GM23338 (cell line): Measurements from ENCODE around the gene GATM. TPM values are rescaled to one million over a fixed set of nuclear protein-coding genes. Genes with fewer than 3 reads are reported as not detected.

ENCODE experiments used
- ATAC-seq: fragments of 200-7000 bp; cut with Tn5 transposase; 3 replicates; pipeline ENCODE4 v1.9.1; 2020
- DNase-seq: peaks from one replicate; pipeline ENCODE4 v3.0.0-alpha.2; 2015; ENCODE audit warnings: low spot score
- H2AFZ ChIP-seq: fragments of 200-600 bp; sonication (generic); 2 replicates; pipeline ENCODE4 v1.8.0; 2016; ENCODE audit warnings: antibody characterized with exemption, mild to moderate bottlenecking, moderate library complexity
- H3F3A ChIP-seq: fragments of 200-600 bp; sonication (generic); replicated peaks from 2 replicates; pipeline ENCODE4 v1.8.0; 2017; ENCODE audit warnings: antibody characterized with exemption, mixed run types, low read depth
- H3K27ac ChIP-seq: fragments of 200-600 bp; sonication (generic); 2 replicates; pipeline ENCODE4 v1.6.1; 2016; ENCODE audit warnings: low read depth
- H3K27me3 ChIP-seq: fragments of 200-600 bp; sonication (generic); 2 replicates; pipeline ENCODE4 v1.8.0; 2016; ENCODE audit warnings: mild to moderate bottlenecking, mixed run types, moderate library complexity; ENCODE audit not compliant: insufficient read depth
- H3K36me3 ChIP-seq: fragments of 200-600 bp; sonication (generic); 2 replicates; pipeline ENCODE4 v1.8.0; 2016; ENCODE audit warnings: mild to moderate bottlenecking; ENCODE audit not compliant: insufficient read depth
- H3K4me1 ChIP-seq: fragments of 200-600 bp; sonication (generic); 2 replicates; pipeline ENCODE4 v1.8.0; 2016; ENCODE audit warnings: mild to moderate bottlenecking, moderate library complexity; ENCODE audit not compliant: insufficient read depth
- H3K4me2 ChIP-seq: fragments of 200-600 bp; sonication (generic); 2 replicates; pipeline ENCODE4 v1.7.1; 2017; ENCODE audit warnings: mixed run types
- H3K4me3 ChIP-seq: fragments of 200-600 bp; sonication (generic); 2 replicates; pipeline ENCODE4 v1.6.1; 2016; ENCODE audit warnings: mixed run types
- H3K79me2 ChIP-seq: fragments of 200-600 bp; sonication (generic); replicated peaks from 2 replicates; pipeline ENCODE4 v1.8.0; 2017; ENCODE audit warnings: mild to moderate bottlenecking; ENCODE audit not compliant: insufficient read depth
- H3K9me2 ChIP-seq: fragments of 200-600 bp; sonication (generic); 2 replicates; pipeline ENCODE4 v1.8.0; 2017; ENCODE audit not compliant: insufficient read depth
- H4K20me1 ChIP-seq: fragments of 200-600 bp; sonication (generic); replicated peaks from 2 replicates; pipeline ENCODE4 v1.8.0; 2017; ENCODE audit warnings: mild to moderate bottlenecking; ENCODE audit not compliant: insufficient read depth
- H3K27ac Mint-ChIP-seq: 2 replicates; pipeline ENCODE4 v1.8.0; 2020; ENCODE audit warnings: inconsistent platforms, mild to moderate bottlenecking, moderate library complexity, mixed read lengths
- H3K27me3 Mint-ChIP-seq: 3 replicates; pipeline ENCODE4 v1.8.0; 2022; ENCODE audit warnings: low read depth, mild to moderate bottlenecking, moderate library complexity, mixed read lengths, inconsistent platforms; ENCODE audit not compliant: insufficient read depth, poor library complexity
- H3K36me3 Mint-ChIP-seq: 3 replicates; pipeline ENCODE4 v1.8.0; 2021; ENCODE audit warnings: low read depth, mild to moderate bottlenecking, inconsistent platforms, moderate library complexity, mixed read lengths
- H3K4me1 Mint-ChIP-seq: 3 replicates; pipeline ENCODE4 v1.8.0; 2020; ENCODE audit warnings: mild to moderate bottlenecking, inconsistent platforms, mixed read lengths
- H3K4me3 Mint-ChIP-seq: 3 replicates; pipeline ENCODE4 v1.8.0; 2021; ENCODE audit warnings: moderate library complexity, mild to moderate bottlenecking, inconsistent platforms, mixed read lengths
- H3K9me3 Mint-ChIP-seq: 3 replicates; pipeline ENCODE4 v1.8.0; 2020; ENCODE audit warnings: moderate library complexity, mild to moderate bottlenecking, inconsistent platforms, mixed read lengths
- CREB1 ChIP-seq: fragments of 250-450 bp; sonication (Bioruptor Pico); IDR thresholded peaks from 2 replicates; pipeline ENCODE4 v1.5.0; 2020; ENCODE audit warnings: low read depth, mild to moderate bottlenecking, moderate library complexity
- POLR2AphosphoS5 ChIP-seq: IDR thresholded peaks from 2 replicates; pipeline ENCODE4 v1.6.1; 2016; ENCODE audit warnings: antibody characterized with exemption, low read depth
- polyA plus RNA-seq: library from polyadenylated mRNA; unstranded; fragments of >200 nt; fragmentation: Nextera tagmentation; extraction: Ambion mirVana; gene quantifications from 2 replicates; pipeline ENCODE4 v1.2.1, GENCODE V29; 2016
- total RNA-seq: library from RNA; depleted of rRNA; stranded (reverse); fragments of >200 nt; shearing (Covaris generic); gene quantifications from 2 replicates; pipeline ENCODE4 v1.2.3, GENCODE V29; 2014
- TF ChIP-seq, protein P1 (sequence below): fragments of 250-450 bp; sonication (Bioruptor Pico); IDR thresholded peaks from 2 replicates; pipeline ENCODE4 v1.5.0; 2020; ENCODE audit warnings: mild to moderate bottlenecking, moderate library complexity
- TF ChIP-seq, protein P2 (sequence below), 2 experiments: fragments of 200-600 bp in 1 of 2; sonication (generic) in 1 of 2; conservative IDR thresholded peaks; 2 replicates each; pipeline versions ENCODE4 v1.5.1 to v1.6.1; 2016 to 2017; ENCODE audit warnings: antibody characterized with exemption in 2 of 2, low read depth in 2 of 2, mild to moderate bottlenecking in 2 of 2, moderate library complexity in 1 of 2
- TF ChIP-seq, protein P3 (sequence below): IDR thresholded peaks from 2 replicates; pipeline ENCODE4 v1.6.1; 2016; ENCODE audit warnings: antibody characterized with exemption

GATM gene
- total and polyA plus RNA-seq, 2 experiments from 2014 or later = 8.5 to 17.5 TPM

- TF ChIP-seq, protein P1, sequence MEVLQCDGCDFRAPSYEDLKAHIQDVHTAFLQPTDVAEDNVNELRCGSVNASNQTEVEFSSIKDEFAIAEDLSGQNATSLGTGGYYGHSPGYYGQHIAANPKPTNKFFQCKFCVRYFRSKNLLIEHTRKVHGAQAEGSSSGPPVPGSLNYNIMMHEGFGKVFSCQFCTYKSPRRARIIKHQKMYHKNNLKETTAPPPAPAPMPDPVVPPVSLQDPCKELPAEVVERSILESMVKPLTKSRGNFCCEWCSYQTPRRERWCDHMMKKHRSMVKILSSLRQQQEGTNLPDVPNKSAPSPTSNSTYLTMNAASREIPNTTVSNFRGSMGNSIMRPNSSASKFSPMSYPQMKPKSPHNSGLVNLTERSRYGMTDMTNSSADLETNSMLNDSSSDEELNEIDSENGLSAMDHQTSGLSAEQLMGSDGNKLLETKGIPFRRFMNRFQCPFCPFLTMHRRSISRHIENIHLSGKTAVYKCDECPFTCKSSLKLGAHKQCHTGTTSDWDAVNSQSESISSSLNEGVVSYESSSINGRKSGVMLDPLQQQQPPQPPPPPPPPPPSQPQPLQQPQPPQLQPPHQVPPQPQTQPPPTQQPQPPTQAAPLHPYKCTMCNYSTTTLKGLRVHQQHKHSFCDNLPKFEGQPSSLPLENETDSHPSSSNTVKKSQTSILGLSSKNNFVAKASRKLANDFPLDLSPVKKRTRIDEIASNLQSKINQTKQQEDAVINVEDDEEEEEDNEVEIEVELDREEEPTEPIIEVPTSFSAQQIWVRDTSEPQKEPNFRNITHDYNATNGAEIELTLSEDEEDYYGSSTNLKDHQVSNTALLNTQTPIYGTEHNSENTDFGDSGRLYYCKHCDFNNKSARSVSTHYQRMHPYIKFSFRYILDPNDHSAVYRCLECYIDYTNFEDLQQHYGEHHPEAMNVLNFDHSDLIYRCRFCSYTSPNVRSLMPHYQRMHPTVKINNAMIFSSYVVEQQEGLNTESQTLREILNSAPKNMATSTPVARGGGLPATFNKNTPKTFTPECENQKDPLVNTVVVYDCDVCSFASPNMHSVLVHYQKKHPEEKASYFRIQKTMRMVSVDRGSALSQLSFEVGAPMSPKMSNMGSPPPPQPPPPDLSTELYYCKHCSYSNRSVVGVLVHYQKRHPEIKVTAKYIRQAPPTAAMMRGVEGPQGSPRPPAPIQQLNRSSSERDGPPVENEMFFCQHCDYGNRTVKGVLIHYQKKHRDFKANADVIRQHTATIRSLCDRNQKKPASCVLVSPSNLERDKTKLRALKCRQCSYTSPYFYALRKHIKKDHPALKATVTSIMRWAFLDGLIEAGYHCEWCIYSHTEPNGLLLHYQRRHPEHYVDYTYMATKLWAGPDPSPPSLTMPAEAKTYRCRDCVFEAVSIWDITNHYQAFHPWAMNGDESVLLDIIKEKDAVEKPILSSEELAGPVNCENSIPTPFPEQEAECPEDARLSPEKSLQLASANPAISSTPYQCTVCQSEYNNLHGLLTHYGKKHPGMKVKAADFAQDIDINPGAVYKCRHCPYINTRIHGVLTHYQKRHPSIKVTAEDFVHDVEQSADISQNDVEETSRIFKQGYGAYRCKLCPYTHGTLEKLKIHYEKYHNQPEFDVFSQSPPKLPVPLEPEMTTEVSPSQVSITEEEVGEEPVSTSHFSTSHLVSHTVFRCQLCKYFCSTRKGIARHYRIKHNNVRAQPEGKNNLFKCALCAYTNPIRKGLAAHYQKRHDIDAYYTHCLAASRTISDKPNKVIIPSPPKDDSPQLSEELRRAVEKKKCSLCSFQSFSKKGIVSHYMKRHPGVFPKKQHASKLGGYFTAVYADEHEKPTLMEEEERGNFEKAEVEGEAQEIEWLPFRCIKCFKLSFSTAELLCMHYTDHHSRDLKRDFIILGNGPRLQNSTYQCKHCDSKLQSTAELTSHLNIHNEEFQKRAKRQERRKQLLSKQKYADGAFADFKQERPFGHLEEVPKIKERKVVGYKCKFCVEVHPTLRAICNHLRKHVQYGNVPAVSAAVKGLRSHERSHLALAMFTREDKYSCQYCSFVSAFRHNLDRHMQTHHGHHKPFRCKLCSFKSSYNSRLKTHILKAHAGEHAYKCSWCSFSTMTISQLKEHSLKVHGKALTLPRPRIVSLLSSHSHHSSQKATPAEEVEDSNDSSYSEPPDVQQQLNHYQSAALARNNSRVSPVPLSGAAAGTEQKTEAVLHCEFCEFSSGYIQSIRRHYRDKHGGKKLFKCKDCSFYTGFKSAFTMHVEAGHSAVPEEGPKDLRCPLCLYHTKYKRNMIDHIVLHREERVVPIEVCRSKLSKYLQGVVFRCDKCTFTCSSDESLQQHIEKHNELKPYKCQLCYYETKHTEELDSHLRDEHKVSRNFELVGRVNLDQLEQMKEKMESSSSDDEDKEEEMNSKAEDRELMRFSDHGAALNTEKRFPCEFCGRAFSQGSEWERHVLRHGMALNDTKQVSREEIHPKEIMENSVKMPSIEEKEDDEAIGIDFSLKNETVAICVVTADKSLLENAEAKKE (CRISPR knock-in tag) = no peak
- TF ChIP-seq, protein P2, sequence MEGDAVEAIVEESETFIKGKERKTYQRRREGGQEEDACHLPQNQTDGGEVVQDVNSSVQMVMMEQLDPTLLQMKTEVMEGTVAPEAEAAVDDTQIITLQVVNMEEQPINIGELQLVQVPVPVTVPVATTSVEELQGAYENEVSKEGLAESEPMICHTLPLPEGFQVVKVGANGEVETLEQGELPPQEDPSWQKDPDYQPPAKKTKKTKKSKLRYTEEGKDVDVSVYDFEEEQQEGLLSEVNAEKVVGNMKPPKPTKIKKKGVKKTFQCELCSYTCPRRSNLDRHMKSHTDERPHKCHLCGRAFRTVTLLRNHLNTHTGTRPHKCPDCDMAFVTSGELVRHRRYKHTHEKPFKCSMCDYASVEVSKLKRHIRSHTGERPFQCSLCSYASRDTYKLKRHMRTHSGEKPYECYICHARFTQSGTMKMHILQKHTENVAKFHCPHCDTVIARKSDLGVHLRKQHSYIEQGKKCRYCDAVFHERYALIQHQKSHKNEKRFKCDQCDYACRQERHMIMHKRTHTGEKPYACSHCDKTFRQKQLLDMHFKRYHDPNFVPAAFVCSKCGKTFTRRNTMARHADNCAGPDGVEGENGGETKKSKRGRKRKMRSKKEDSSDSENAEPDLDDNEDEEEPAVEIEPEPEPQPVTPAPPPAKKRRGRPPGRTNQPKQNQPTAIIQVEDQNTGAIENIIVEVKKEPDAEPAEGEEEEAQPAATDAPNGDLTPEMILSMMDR (conservative IDR thresholded peaks at IDR 0.05; ENCODE audit: low read depth in 2 of 2) = no peak
These were observed 28.7 kb downstream of the GATM start (continued) for GRCh38 chr15:45349623-45350022.

DNA sequence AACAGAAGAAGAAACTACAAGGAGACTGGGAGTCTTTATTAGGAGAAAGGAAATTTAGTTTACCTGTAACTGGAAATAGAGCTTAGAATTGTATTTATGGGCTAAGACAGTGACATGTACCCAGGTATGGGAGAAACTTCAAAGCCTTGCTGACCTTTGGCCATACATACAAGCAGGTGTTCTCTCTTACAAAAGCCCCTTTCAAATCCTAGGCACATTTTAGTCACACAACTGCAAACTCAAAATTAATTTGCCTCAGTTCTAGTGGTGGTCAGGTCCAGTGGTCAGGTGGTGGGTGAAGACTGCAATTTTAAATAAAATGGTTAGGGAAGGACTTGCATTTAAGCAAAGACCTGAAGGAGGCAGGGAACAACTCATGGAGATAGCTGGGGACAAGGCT, 30.4 kb downstream of the GATM start:
- no peaks in the 10 kb centered on the region for H3K36me3 ChIP-seq
- Mint-ChIP-seq H3K36me3 (no peaks in the 10 kb centered on the region), H3K9me3 (no peaks in the 10 kb centered on the region), H3K27ac (no peak overlapping the region), H3K4me1 (no peaks in the 10 kb centered on the region), H3K27me3 (no peaks in the 10 kb centered on the region), H3K4me3 (no peak overlapping the region)
- H3F3A ChIP-seq = no peaks in the 10 kb centered on the region
- TF ChIP-seq CREB1 (CRISPR knock-in tag) (no peak), POLR2AphosphoS5 (no peak)
- TF ChIP-seq, protein P3, sequence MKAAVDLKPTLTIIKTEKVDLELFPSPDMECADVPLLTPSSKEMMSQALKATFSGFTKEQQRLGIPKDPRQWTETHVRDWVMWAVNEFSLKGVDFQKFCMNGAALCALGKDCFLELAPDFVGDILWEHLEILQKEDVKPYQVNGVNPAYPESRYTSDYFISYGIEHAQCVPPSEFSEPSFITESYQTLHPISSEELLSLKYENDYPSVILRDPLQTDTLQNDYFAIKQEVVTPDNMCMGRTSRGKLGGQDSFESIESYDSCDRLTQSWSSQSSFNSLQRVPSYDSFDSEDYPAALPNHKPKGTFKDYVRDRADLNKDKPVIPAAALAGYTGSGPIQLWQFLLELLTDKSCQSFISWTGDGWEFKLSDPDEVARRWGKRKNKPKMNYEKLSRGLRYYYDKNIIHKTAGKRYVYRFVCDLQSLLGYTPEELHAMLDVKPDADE = no peak
- DNase-seq (no peak), ATAC-seq (no peak)
- no peak overlapping the region for H3K4me3 ChIP-seq
- H2AFZ ChIP-seq = no peak overlapping the region
- no peaks in the 10 kb centered on the region for H3K9me2 ChIP-seq
- no peak overlapping the region for H3K4me2 ChIP-seq
- no peaks in the 10 kb centered on the region for H3K27me3 ChIP-seq
- no peak overlapping the region for H3K27ac ChIP-seq
- H3K79me2 ChIP-seq = no peaks in the 10 kb centered on the region
- H4K20me1 ChIP-seq = no peaks in the 10 kb centered on the region
- H3K4me1 ChIP-seq = no peaks in the 10 kb centered on the region
